ENCODE measurements around the gene RGMB. TPM values are rescaled to one million over a fixed set of nuclear protein-coding genes. Genes with fewer than 3 reads are reported as not detected.

RGMB gene
- total and polyA plus RNA-seq, 9 donors, result 14.5 to 40.3 (median 26.4) TPM

GRCh38 chr5:98757978-98758377 is 15.5 kb upstream of the RGMB start:
- no peaks in the 10 kb centered on the region for H3K36me3 ChIP-seq
- no peaks in the 10 kb centered on the region for H3K27me3 ChIP-seq
- intact Hi-C loops (cut with DNase I), result no loop called here
- no peak for TF ChIP-seq EP300 (IDR thresholded peaks at IDR 0.05)
- no peak for TF ChIP-seq POLR2A (IDR thresholded peaks at IDR 0.05)
- no peak for TF ChIP-seq CTCF (IDR thresholded peaks at IDR 0.05)
- H3K4me1 ChIP-seq (ENCODE audit: insufficient read depth), result no peaks in the 10 kb centered on the region
- no peak overlapping the region for H3K27ac ChIP-seq
- H3K9me3 ChIP-seq, result no peaks in the 10 kb centered on the region
- DNase-seq, result no peak
- WGBS, 3 donors, result 86 to 87% (median 86%) methylated on average over 2 of the region's 2 CpGs
- H3K4me3 ChIP-seq, result no peak overlapping the region

DNA sequence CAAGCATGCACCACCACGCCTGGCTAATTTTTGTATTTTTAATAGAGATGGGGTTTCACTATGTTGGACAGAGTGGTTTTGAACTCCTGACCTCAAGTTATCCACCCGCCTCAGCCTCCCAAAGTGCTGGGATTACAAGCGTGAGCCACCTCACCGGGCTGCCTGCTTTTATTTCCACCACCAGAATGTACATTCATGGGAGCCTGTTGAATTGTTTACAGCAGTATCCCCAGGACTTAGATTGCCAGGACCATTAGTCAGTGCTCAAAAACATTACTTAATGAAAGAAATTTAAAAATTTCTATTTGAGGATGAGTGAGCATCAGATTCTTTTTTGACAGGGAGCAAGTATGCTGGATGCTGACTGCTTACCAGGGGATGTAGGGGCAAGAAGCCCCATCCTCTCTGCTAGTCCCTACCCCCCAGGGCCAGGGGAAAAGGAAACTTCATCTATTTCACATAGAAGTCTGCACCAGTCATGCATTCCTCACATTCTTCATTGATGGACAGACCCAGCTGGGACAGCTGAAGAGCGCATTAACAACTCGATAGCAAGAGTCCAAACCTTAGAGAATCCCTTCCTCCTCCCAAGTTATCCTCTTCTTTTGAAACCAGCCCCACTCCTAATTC is 10.3 kb upstream of the RGMB start:
- WGBS, 3 donors, result 83 to 85% (median 84%) methylated on average over 6 of the region's 6 CpGs
- intact Hi-C loops (cut with DNase I), result no loop called here
- Histone ChIP-seq H3K36me3 (no peaks in the 10 kb centered on the region), H3K27me3 (no peaks in the 10 kb centered on the region), H3K9me3 (no peaks in the 10 kb centered on the region), H3K27ac (no peak overlapping the region), H3K4me3 (no peak overlapping the region), H3K4me1 (ENCODE audit: insufficient read depth) (no peaks in the 10 kb centered on the region)
- DNase-seq, result no peak
- TF ChIP-seq EP300 (IDR thresholded peaks at IDR 0.05) (no peak), POLR2A (IDR thresholded peaks at IDR 0.05) (no peak), CTCF (IDR thresholded peaks at IDR 0.05) (no peak)

GRCh38 chr5:98765815-98766214 is 7.6 kb upstream of the RGMB start:
- Histone ChIP-seq H3K27ac (no peak overlapping the region), H3K4me1 (ENCODE audit: insufficient read depth) (no peaks in the 10 kb centered on the region), H3K4me3 (no peak overlapping the region), H3K27me3 (no peaks in the 10 kb centered on the region), H3K9me3 (no peaks in the 10 kb centered on the region), H3K36me3 (no peaks in the 10 kb centered on the region)
- no peak for DNase-seq
- intact Hi-C loops (cut with DNase I), result no loop called here
- TF ChIP-seq POLR2A (IDR thresholded peaks at IDR 0.05) (no peak), EP300 (IDR thresholded peaks at IDR 0.05) (no peak), CTCF (IDR thresholded peaks at IDR 0.05) (no peak)
- 87 to 97% (median 95%) methylated on average over 4 of the region's 4 CpGs for WGBS, 3 donors

DNA sequence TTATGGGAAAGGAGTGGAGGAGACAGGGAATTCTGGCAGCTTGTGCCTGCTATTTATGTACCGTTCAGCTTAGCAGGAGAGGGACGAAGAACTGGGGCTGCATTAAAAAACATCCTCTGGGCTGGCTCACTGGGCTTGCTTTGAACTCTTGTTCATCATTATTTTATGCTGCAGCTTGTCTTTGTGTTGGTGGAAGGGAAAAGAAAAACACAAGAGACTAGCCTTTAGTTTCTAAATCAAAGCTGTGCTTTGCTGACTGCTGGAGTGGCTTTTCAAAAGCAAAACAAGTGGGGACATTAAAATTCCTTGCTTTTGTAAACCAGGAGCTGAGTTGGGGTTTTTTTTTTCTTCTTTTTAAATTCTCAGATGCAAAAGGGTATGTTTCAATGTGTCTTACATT is 5.9 kb upstream of the RGMB start:
- H3K4me3 ChIP-seq, result no peak overlapping the region
- no peaks in the 10 kb centered on the region for H3K4me1 ChIP-seq (ENCODE audit: insufficient read depth)
- no peaks in the 10 kb centered on the region for H3K27me3 ChIP-seq
- no peak for DNase-seq
- WGBS, 3 donors, result 9 to 14% (median 13%) methylated on average over 2 of the region's 2 CpGs
- TF ChIP-seq CTCF (IDR thresholded peaks at IDR 0.05) (no peak), POLR2A (IDR thresholded peaks at IDR 0.05) (no peak), EP300 (IDR thresholded peaks at IDR 0.05) (no peak)
- H3K27ac ChIP-seq, result no peak overlapping the region
- no peaks in the 10 kb centered on the region for H3K36me3 ChIP-seq
- no peaks in the 10 kb centered on the region for H3K9me3 ChIP-seq
- intact Hi-C loops (cut with DNase I), result no loop called here

Data from ovary (tissue), 9 donors.